ENCODE results near the gene ZC3H10.

The ZC3H10 gene

GRCh38 chr12:56102683-56103065 lies 15.4 kb upstream of the ZC3H10 start:
- in situ Hi-C loops (cut with MboI; ENCODE audit: low pct_unique_long_range_greater_than_20kb, low sequenced_read_pairs, unreplicated experiment): no loop called here
- TF ChIP-seq CTCF (IDR thresholded peaks at IDR 0.05; ENCODE audit: extremely low read depth, insufficient read depth, missing control alignments): no peak
- DNase-seq (ENCODE audit: low spot score): no peak

GRCh38 chr12:56103066-56103711 lies 14.9 kb upstream of the ZC3H10 start:
- TF ChIP-seq CTCF (IDR thresholded peaks at IDR 0.05; ENCODE audit: extremely low read depth, insufficient read depth, missing control alignments): no peak
- in situ Hi-C loops (cut with MboI; ENCODE audit: low pct_unique_long_range_greater_than_20kb, low sequenced_read_pairs, unreplicated experiment): no loop called here
- no peak for DNase-seq (ENCODE audit: low spot score)

- no peak for DNase-seq (ENCODE audit: low spot score)
- in situ Hi-C loops (cut with MboI; ENCODE audit: low pct_unique_long_range_greater_than_20kb, low sequenced_read_pairs, unreplicated experiment): no loop called here
- TF ChIP-seq CTCF (IDR thresholded peaks at IDR 0.05; ENCODE audit: extremely low read depth, insufficient read depth, missing control alignments): no peak
These were observed 14.3 kb upstream of the ZC3H10 start for GRCh38 chr12:56103823-56104108.

- no peak for TF ChIP-seq CTCF (IDR thresholded peaks at IDR 0.05; ENCODE audit: extremely low read depth, insufficient read depth, missing control alignments)
- in situ Hi-C loops (cut with MboI; ENCODE audit: low pct_unique_long_range_greater_than_20kb, low sequenced_read_pairs, unreplicated experiment): no loop called here
- peak; percentile 95 for DNase-seq (ENCODE audit: low spot score)
These were observed 13.8 kb upstream of the ZC3H10 start, which contains the start of gene PA2G4 for GRCh38 chr12:56104109-56104814. Gene PA2G4, plus strand, starts transcription at chr12:56104559. Its CDS starts 179 bp downstream, at chr12:56104738.

- no peak for DNase-seq (ENCODE audit: low spot score)
- in situ Hi-C loops (cut with MboI; ENCODE audit: low pct_unique_long_range_greater_than_20kb, low sequenced_read_pairs, unreplicated experiment): no loop called here
- TF ChIP-seq CTCF (IDR thresholded peaks at IDR 0.05; ENCODE audit: extremely low read depth, insufficient read depth, missing control alignments): no peak
These were observed 13.1 kb upstream of the ZC3H10 start for GRCh38 chr12:56104815-56105608.

- no peak for DNase-seq (ENCODE audit: low spot score)
- TF ChIP-seq CTCF (IDR thresholded peaks at IDR 0.05; ENCODE audit: extremely low read depth, insufficient read depth, missing control alignments): no peak
- in situ Hi-C loops (cut with MboI; ENCODE audit: low pct_unique_long_range_greater_than_20kb, low sequenced_read_pairs, unreplicated experiment): no loop called here
These were observed 12.5 kb upstream of the ZC3H10 start for GRCh38 chr12:56105609-56105902.

Measured in GM13977 (cell line).